ENCODE measurements around the gene ERG28. TPM values are rescaled to one million over a fixed set of nuclear protein-coding genes. Genes with fewer than 3 reads are reported as not detected.

The ERG28 gene
- total and polyA plus RNA-seq, 2 of the 13 experiments (the other 11 are each of a cell fraction or from before 2014, with no cell fraction given) = 27.3 to 32.3 TPM

DNA sequence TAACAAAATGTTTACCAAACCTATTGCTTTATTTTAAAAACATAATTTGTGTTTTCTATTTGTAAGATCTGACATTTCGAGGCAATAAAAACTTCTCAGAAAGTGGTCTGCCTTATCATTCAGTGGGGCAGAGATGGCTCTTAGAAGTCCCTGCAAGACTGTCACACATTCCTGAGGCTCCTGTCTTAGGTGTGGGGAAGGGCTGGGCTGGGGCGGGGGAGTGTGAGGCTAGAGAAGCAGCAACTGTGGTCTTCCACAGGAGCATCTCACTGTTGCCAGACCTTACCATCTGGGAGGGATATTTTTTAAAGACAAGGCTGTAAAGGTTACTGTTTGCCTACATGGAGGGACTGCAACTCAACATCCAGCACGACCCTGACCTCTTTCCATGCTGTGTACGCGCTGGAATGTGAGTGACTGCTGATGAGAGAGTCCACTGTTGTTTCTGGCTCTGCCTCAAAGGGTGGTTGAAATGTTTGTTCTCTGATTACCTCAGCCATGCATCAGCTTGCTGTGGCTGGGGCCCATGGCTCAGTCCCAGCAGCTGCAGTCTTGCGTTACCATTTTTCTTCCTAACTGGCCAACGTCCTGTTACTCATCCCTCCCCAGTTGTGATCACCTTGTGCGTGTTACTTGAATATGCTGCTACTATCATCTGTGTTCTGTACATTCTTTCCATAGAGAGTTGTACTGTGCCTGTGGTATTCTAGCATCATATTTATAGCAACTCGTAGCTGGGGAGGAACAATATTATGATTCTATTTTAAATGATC lies 12.4 kb downstream of the ERG28 start (continued):
- TF ChIP-seq REL (CRISPR knock-in tag; conservative IDR thresholded peaks at IDR 0.05) (peak; percentile 55; the same call in 1 of the 2 replicates), POLR2AphosphoS2 (IDR thresholded peaks at IDR 0.05; ENCODE audit: low read depth, low read length) (no peak), RELA (CRISPR knock-in tag; IDR thresholded peaks at IDR 0.05) (no peak; the same call in 1 of the 2 replicates), HNF4A (CRISPR knock-in tag; IDR thresholded peaks at IDR 0.05) (peak; percentile 95), ZNF678 (CRISPR knock-in tag; IDR thresholded peaks at IDR 0.05) (no peak), ZNF441 (CRISPR knock-in tag; IDR thresholded peaks at IDR 0.05; ENCODE audit: borderline replicate concordance) (no peak), SMC3 (IDR thresholded peaks at IDR 0.05; ENCODE audit: low read length) (peak; percentile 19; the same call in 1 of the 2 replicates), ZNF333 (CRISPR knock-in tag; IDR thresholded peaks at IDR 0.05; ENCODE audit: borderline replicate concordance) (0 out of 2 replicates have a peak, but pooled peaks have one; percentile 54), ZNF274 (CRISPR knock-in tag; IDR thresholded peaks at IDR 0.05) (no peak), TEAD2 (CRISPR knock-in tag; IDR thresholded peaks at IDR 0.05) (0 out of 2 replicates have a peak, but pooled peaks have one; percentile 51), HMG20A (CRISPR knock-in tag; IDR thresholded peaks at IDR 0.05; ENCODE audit: borderline replicate concordance) (peak; percentile 99), DPF2 (CRISPR knock-in tag; IDR thresholded peaks at IDR 0.05; ENCODE audit: borderline replicate concordance, low read depth) (peak; percentile 97), SMAD3 (CRISPR knock-in tag; IDR thresholded peaks at IDR 0.05) (peak; percentile 96)
- TF ChIP-seq, protein P1, sequence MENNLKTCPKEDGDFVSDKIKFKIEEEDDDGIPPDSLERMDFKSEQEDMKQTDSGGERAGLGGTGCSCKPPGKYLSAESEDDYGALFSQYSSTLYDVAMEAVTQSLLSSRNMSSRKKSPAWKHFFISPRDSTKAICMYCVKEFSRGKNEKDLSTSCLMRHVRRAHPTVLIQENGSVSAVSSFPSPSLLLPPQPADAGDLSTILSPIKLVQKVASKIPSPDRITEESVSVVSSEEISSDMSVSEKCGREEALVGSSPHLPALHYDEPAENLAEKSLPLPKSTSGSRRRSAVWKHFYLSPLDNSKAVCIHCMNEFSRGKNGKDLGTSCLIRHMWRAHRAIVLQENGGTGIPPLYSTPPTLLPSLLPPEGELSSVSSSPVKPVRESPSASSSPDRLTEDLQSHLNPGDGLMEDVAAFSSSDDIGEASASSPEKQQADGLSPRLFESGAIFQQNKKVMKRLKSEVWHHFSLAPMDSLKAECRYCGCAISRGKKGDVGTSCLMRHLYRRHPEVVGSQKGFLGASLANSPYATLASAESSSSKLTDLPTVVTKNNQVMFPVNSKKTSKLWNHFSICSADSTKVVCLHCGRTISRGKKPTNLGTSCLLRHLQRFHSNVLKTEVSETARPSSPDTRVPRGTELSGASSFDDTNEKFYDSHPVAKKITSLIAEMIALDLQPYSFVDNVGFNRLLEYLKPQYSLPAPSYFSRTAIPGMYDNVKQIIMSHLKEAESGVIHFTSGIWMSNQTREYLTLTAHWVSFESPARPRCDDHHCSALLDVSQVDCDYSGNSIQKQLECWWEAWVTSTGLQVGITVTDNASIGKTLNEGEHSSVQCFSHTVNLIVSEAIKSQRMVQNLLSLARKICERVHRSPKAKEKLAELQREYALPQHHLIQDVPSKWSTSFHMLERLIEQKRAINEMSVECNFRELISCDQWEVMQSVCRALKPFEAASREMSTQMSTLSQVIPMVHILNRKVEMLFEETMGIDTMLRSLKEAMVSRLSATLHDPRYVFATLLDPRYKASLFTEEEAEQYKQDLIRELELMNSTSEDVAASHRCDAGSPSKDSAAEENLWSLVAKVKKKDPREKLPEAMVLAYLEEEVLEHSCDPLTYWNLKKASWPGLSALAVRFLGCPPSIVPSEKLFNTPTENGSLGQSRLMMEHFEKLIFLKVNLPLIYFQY (CRISPR knock-in tag; IDR thresholded peaks at IDR 0.05; ENCODE audit: borderline replicate concordance) = peak; percentile 63; the same call in 1 of the 2 replicates
- TF ChIP-seq, protein P2, sequence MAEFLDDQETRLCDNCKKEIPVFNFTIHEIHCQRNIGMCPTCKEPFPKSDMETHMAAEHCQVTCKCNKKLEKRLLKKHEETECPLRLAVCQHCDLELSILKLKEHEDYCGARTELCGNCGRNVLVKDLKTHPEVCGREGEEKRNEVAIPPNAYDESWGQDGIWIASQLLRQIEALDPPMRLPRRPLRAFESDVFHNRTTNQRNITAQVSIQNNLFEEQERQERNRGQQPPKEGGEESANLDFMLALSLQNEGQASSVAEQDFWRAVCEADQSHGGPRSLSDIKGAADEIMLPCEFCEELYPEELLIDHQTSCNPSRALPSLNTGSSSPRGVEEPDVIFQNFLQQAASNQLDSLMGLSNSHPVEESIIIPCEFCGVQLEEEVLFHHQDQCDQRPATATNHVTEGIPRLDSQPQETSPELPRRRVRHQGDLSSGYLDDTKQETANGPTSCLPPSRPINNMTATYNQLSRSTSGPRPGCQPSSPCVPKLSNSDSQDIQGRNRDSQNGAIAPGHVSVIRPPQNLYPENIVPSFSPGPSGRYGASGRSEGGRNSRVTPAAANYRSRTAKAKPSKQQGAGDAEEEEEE (CRISPR knock-in tag; IDR thresholded peaks at IDR 0.05; ENCODE audit: borderline replicate concordance) = no peak
- TF ChIP-seq, protein P3, sequence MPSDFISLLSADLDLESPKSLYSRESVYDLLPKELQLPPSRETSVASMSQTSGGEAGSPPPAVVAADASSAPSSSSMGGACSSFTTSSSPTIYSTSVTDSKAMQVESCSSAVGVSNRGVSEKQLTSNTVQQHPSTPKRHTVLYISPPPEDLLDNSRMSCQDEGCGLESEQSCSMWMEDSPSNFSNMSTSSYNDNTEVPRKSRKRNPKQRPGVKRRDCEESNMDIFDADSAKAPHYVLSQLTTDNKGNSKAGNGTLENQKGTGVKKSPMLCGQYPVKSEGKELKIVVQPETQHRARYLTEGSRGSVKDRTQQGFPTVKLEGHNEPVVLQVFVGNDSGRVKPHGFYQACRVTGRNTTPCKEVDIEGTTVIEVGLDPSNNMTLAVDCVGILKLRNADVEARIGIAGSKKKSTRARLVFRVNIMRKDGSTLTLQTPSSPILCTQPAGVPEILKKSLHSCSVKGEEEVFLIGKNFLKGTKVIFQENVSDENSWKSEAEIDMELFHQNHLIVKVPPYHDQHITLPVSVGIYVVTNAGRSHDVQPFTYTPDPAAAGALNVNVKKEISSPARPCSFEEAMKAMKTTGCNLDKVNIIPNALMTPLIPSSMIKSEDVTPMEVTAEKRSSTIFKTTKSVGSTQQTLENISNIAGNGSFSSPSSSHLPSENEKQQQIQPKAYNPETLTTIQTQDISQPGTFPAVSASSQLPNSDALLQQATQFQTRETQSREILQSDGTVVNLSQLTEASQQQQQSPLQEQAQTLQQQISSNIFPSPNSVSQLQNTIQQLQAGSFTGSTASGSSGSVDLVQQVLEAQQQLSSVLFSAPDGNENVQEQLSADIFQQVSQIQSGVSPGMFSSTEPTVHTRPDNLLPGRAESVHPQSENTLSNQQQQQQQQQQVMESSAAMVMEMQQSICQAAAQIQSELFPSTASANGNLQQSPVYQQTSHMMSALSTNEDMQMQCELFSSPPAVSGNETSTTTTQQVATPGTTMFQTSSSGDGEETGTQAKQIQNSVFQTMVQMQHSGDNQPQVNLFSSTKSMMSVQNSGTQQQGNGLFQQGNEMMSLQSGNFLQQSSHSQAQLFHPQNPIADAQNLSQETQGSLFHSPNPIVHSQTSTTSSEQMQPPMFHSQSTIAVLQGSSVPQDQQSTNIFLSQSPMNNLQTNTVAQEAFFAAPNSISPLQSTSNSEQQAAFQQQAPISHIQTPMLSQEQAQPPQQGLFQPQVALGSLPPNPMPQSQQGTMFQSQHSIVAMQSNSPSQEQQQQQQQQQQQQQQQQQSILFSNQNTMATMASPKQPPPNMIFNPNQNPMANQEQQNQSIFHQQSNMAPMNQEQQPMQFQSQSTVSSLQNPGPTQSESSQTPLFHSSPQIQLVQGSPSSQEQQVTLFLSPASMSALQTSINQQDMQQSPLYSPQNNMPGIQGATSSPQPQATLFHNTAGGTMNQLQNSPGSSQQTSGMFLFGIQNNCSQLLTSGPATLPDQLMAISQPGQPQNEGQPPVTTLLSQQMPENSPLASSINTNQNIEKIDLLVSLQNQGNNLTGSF (CRISPR knock-in tag; IDR thresholded peaks at IDR 0.05) = no peak
- TF ChIP-seq, protein P4, sequence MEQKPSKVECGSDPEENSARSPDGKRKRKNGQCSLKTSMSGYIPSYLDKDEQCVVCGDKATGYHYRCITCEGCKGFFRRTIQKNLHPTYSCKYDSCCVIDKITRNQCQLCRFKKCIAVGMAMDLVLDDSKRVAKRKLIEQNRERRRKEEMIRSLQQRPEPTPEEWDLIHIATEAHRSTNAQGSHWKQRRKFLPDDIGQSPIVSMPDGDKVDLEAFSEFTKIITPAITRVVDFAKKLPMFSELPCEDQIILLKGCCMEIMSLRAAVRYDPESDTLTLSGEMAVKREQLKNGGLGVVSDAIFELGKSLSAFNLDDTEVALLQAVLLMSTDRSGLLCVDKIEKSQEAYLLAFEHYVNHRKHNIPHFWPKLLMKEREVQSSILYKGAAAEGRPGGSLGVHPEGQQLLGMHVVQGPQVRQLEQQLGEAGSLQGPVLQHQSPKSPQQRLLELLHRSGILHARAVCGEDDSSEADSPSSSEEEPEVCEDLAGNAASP (CRISPR knock-in tag; IDR thresholded peaks at IDR 0.05; ENCODE audit: borderline replicate concordance) = peak; percentile 88

Measured in HepG2 (cell line).